HepG2 (cell line): ENCODE results near the gene ICAM5. TPM values are rescaled to one million over a fixed set of nuclear protein-coding genes. Genes with fewer than 3 reads are reported as not detected.

ENCODE experiments used
- AGO2 ChIP-seq: fragments of 200-400 bp; formaldehyde crosslinking; optimal IDR thresholded peaks from 2 replicates; pipeline ENCODE3; 2017; ENCODE audit warnings: mild to moderate bottlenecking, low read depth, low read length, moderate library complexity
- ARNT2 ChIP-seq: sonication (generic); formaldehyde crosslinking; IDR thresholded peaks from 2 replicates; pipeline ENCODE4 v1.8.0; 2022; ENCODE audit warnings: mild to moderate bottlenecking, low read depth, missing genetic modification reagents, moderate library complexity
- ESRRA ChIP-seq: sonication (generic); formaldehyde crosslinking; IDR thresholded peaks from 2 replicates; pipeline ENCODE4 v1.5.1; 2020; ENCODE audit warnings: mild to moderate bottlenecking, low read depth, missing genetic modification reagents
- GABPA ChIP-seq, 2 experiments: IDR thresholded peaks; 2 replicates each; pipeline ENCODE4 v1.6.1; 2011 to 2016; ENCODE audit warnings: low read depth in 2 of 2, low read length in 1 of 2, missing biosample characterization in 1 of 2, missing genetic modification characterization in 1 of 2
- GATA4 ChIP-seq: sonication (generic); IDR thresholded peaks from 2 replicates; pipeline ENCODE4 v1.6.1; 2016; ENCODE audit warnings: antibody characterized with exemption, low read depth, borderline replicate concordance
- GFI1 ChIP-seq: sonication (generic); formaldehyde crosslinking; IDR thresholded peaks from 2 replicates; pipeline ENCODE4 v1.5.0; 2020; ENCODE audit warnings: missing genetic modification reagents, mild to moderate bottlenecking, borderline replicate concordance
- MAX ChIP-seq: IDR thresholded peaks from 2 replicates; pipeline ENCODE4 v1.6.1; 2012; ENCODE audit warnings: inconsistent platforms
- MIXL1 ChIP-seq: IDR thresholded peaks from 2 replicates; pipeline ENCODE4 v1.6.1; 2016
- NAIF1 ChIP-seq: sonication (generic); formaldehyde crosslinking; IDR thresholded peaks from 2 replicates; pipeline ENCODE4 v1.5.0; 2020; ENCODE audit warnings: mild to moderate bottlenecking, missing genetic modification reagents, borderline replicate concordance
- NCOA1 ChIP-seq: sonication (generic); formaldehyde crosslinking; IDR thresholded peaks from 2 replicates; pipeline ENCODE4 v1.9.0; 2021; ENCODE audit warnings: missing genetic modification reagents
- NFRKB ChIP-seq: fragments of 450-650 bp; IDR thresholded peaks from 2 replicates; pipeline ENCODE4 v1.6.1; 2017
- NFYC ChIP-seq: IDR thresholded peaks from 2 replicates; pipeline ENCODE4 v1.6.1; 2016; ENCODE audit warnings: missing genetic modification reagents, missing compliant biosample characterization
- POLR2A ChIP-seq, 2 experiments: IDR thresholded peaks; 2 replicates each; pipeline ENCODE4 v1.6.1; 2011; ENCODE audit warnings: low read depth in 2 of 2, low read length in 2 of 2, mild to moderate bottlenecking in 1 of 2, moderate library complexity in 1 of 2; ENCODE audit not compliant: insufficient read depth in 1 of 2
- SATB2 ChIP-seq: sonication (generic); formaldehyde crosslinking; IDR thresholded peaks from 2 replicates; pipeline ENCODE4 v1.5.0; 2020; ENCODE audit warnings: missing genetic modification reagents
- SMAD3 ChIP-seq: sonication (generic); formaldehyde crosslinking; IDR thresholded peaks from 2 replicates; pipeline ENCODE4 v1.4.0; 2020; ENCODE audit warnings: missing genetic modification reagents
- ZBTB7A ChIP-seq: sonication (generic); formaldehyde crosslinking; IDR thresholded peaks from 2 replicates; pipeline ENCODE4 v1.8.0; 2022; ENCODE audit warnings: mild to moderate bottlenecking, missing genetic modification reagents
- ZIK1 ChIP-seq: sonication (generic); formaldehyde crosslinking; IDR thresholded peaks from 2 replicates; pipeline ENCODE4 v1.5.0; 2020; ENCODE audit warnings: mild to moderate bottlenecking, low read depth, missing genetic modification reagents, borderline replicate concordance
- ZNF235 ChIP-seq: sonication (generic); formaldehyde crosslinking; IDR thresholded peaks from 2 replicates; pipeline ENCODE4 v1.8.1; 2023; ENCODE audit warnings: mild to moderate bottlenecking, missing genetic modification reagents, borderline replicate concordance
- ZNF251 ChIP-seq: sonication (generic); formaldehyde crosslinking; IDR thresholded peaks from 2 replicates; pipeline ENCODE4 v1.9.0; 2021; ENCODE audit warnings: mild to moderate bottlenecking, missing genetic modification reagents
- ZNF543 ChIP-seq: sonication (generic); formaldehyde crosslinking; IDR thresholded peaks from 2 replicates; pipeline ENCODE4 v1.4.0; 2020; ENCODE audit warnings: mild to moderate bottlenecking, missing genetic modification reagents
- ZNF563 ChIP-seq: sonication (generic); formaldehyde crosslinking; IDR thresholded peaks from 2 replicates; pipeline ENCODE4 v1.8.0; 2022; ENCODE audit warnings: mild to moderate bottlenecking, moderate library complexity, missing genetic modification reagents
- ZNF564 ChIP-seq: sonication (generic); formaldehyde crosslinking; IDR thresholded peaks from 2 replicates; pipeline ENCODE4 v1.8.1; 2023; ENCODE audit warnings: mild to moderate bottlenecking, missing genetic modification reagents
- ZNF678 ChIP-seq: sonication (generic); formaldehyde crosslinking; IDR thresholded peaks from 2 replicates; pipeline ENCODE4 v1.4.0; 2020; ENCODE audit warnings: mild to moderate bottlenecking, missing genetic modification reagents
- ZNF782 ChIP-seq: sonication (generic); formaldehyde crosslinking; IDR thresholded peaks from 2 replicates; pipeline ENCODE4 v1.4.0; 2020; ENCODE audit warnings: missing genetic modification reagents, mild to moderate bottlenecking, borderline replicate concordance
- polyA plus RNA-seq, 8 experiments: library from polyadenylated mRNA; depleted of rRNA in 3 of 8; stranded (reverse) in 7 of 8; unstranded in 1 of 8; fragments of >200 nt; fragmentation: Illumina TruSeq in 4 of 8; extraction: Trizol in 4 of 8; gene quantifications; 2 replicates each; pipeline versions ENCODE4 v1.2.1 to v1.2.3, GENCODE V29; 2011 to 2016; ENCODE audit warnings: low read depth in 4 of 8, missing spikeins in 1 of 8, mixed read lengths in 1 of 8; ENCODE audit not compliant: insufficient read depth in 1 of 8
- total RNA-seq, 5 experiments: library from RNA; depleted of rRNA; stranded (reverse); fragments of >200 nt; fragmentation: Illumina TruSeq; extraction: Trizol; gene quantifications; 2 replicates each; pipeline ENCODE4 v1.2.3, GENCODE V29; 2016; ENCODE audit warnings: low read depth in 1 of 5
- TF ChIP-seq, protein P1 (sequence below): sonication (generic); formaldehyde crosslinking; IDR thresholded peaks from 2 replicates; pipeline ENCODE4 v1.8.0; 2022; ENCODE audit warnings: mild to moderate bottlenecking, missing genetic modification reagents; ENCODE audit not compliant: insufficient replicate concordance
- TF ChIP-seq, protein P2 (sequence below): sonication (generic); formaldehyde crosslinking; IDR thresholded peaks from 2 replicates; pipeline ENCODE4 v1.5.0; 2020; ENCODE audit warnings: missing genetic modification reagents, mild to moderate bottlenecking, borderline replicate concordance
- TF ChIP-seq, protein P3 (sequence below): sonication (generic); formaldehyde crosslinking; IDR thresholded peaks from 2 replicates; pipeline ENCODE4 v1.4.0; 2020; ENCODE audit warnings: mild to moderate bottlenecking, missing genetic modification reagents

ICAM5 gene
- total and polyA plus RNA-seq, 2 of the 13 experiments (the other 11 are each of a cell fraction or from before 2014, with no cell fraction given), result 0.46 to 1.6 TPM

DNA sequence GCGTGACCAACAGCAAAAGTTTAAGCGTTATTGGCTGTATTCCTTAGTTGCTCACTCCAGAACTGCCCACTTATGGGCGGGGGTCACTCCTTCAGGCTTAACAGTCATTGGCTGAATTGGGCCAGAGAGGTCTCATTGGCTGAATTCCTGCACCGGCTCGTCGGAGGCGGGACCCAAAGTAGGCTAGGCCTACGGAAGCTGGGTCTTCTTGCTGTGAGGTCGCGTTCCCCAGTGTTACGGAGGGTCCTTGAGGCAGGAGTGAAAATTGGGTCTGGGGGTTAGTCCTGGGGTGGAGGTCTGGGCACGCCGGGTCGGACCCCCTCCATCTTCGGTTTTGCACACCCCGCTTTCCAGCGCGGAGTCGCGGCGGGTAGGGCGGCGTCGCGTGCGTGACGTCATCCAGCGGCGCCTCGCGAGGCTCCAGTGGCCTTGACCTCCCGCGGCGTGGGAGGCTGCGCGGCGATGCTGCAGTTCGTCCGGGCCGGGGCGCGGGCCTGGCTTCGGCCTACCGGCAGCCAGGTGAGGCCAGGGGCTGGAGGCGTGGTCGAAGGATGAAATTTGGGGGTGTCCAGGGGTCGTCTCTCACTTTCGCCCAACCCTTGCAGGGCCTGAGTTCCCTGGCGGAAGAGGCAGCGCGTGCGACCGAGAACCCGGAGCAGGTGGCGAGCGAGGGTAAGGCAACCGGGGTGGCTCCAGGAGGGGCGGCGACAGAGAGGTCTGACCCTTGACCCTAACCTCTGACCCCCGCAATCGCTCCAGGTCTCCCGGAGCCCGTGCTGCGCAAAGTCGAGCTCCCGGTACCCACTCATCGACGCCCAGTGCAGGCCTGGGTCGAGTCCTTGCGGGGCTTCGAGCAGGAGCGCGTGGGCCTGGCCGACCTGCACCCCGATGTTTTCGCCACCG is 37.7 kb upstream of the ICAM5 start, which contains the start of gene MRPL4 (continued):
- peak; percentile 32; the same call in 1 of the 2 replicates for TF ChIP-seq GABPA (IDR thresholded peaks at IDR 0.05; ENCODE audit: low read depth, low read length)
- TF ChIP-seq GABPA (CRISPR knock-in tag; IDR thresholded peaks at IDR 0.05; ENCODE audit: low read depth), result peak; percentile 54; the same call in 1 of the 2 replicates
- peak; percentile 72; the same call in 1 of the 2 replicates for TF ChIP-seq ZIK1 (CRISPR knock-in tag)
- peak; percentile 97 for TF ChIP-seq MAX
- peak; percentile 43; the same call in 1 of the 2 replicates for TF ChIP-seq ZNF235 (CRISPR knock-in tag)
- TF ChIP-seq GATA4, result no peak
- TF ChIP-seq, protein P1, sequence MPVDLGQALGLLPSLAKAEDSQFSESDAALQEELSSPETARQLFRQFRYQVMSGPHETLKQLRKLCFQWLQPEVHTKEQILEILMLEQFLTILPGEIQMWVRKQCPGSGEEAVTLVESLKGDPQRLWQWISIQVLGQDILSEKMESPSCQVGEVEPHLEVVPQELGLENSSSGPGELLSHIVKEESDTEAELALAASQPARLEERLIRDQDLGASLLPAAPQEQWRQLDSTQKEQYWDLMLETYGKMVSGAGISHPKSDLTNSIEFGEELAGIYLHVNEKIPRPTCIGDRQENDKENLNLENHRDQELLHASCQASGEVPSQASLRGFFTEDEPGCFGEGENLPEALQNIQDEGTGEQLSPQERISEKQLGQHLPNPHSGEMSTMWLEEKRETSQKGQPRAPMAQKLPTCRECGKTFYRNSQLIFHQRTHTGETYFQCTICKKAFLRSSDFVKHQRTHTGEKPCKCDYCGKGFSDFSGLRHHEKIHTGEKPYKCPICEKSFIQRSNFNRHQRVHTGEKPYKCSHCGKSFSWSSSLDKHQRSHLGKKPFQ (CRISPR knock-in tag), result peak; percentile 60
- TF ChIP-seq ARNT2 (CRISPR knock-in tag), result peak; percentile 92
- TF ChIP-seq, protein P2, sequence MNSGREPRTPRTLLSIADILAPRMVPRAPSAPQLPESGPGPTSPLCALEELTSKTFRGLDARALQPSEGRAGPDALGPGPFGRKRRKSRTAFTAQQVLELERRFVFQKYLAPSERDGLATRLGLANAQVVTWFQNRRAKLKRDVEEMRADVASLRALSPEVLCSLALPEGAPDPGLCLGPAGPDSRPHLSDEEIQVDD (CRISPR knock-in tag), result peak; percentile 79; the same call in 1 of the 2 replicates
- no peak for TF ChIP-seq NFRKB
- TF ChIP-seq AGO2, result peak; percentile 79
- TF ChIP-seq ZNF678, result 0 out of 2 replicates have a peak, but pooled peaks have one; percentile 58
- TF ChIP-seq MIXL1 (CRISPR knock-in tag), result no peak
- TF ChIP-seq ZNF251 (CRISPR knock-in tag), result no peak
- no peak; the same call in 1 of the 2 replicates for TF ChIP-seq SMAD3
- TF ChIP-seq, protein P3, sequence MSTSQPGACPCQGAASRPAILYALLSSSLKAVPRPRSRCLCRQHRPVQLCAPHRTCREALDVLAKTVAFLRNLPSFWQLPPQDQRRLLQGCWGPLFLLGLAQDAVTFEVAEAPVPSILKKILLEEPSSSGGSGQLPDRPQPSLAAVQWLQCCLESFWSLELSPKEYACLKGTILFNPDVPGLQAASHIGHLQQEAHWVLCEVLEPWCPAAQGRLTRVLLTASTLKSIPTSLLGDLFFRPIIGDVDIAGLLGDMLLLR (CRISPR knock-in tag), result peak; percentile 75; the same call in 1 of the 2 replicates
- TF ChIP-seq NAIF1 (CRISPR knock-in tag), result peak; percentile 69; the same call in 1 of the 2 replicates
- TF ChIP-seq NCOA1 (CRISPR knock-in tag), result peak; percentile 94
- TF ChIP-seq ZBTB7A (CRISPR knock-in tag), result peak; percentile 45; the same call in 1 of the 2 replicates
- no peak for TF ChIP-seq ZNF543
- peak; percentile 71; the same call in 1 of the 2 replicates for TF ChIP-seq ZNF782 (CRISPR knock-in tag)
- 0 out of 2 replicates have a peak, but pooled peaks have one; percentile 66 for TF ChIP-seq SATB2 (CRISPR knock-in tag)
- TF ChIP-seq ZNF563 (CRISPR knock-in tag), result peak; percentile 63; the same call in 1 of the 2 replicates
- TF ChIP-seq GFI1 (CRISPR knock-in tag), result peak; percentile 18; the same call in 1 of the 2 replicates
- TF ChIP-seq NFYC, result peak; percentile 90
- TF ChIP-seq ESRRA (CRISPR knock-in tag), result peak; percentile 54; the same call in 1 of the 2 replicates
- peak; percentile 81 to 87 for TF ChIP-seq POLR2A (IDR thresholded peaks at IDR 0.05; ENCODE audit: insufficient read depth in 1 of 2, low read depth in 2 of 2, low read length in 2 of 2)
- peak; percentile 41; the same call in 1 of the 2 replicates for TF ChIP-seq ZNF564
